ENCODE measurements around the gene PRAC1. TPM values are rescaled to one million over a fixed set of nuclear protein-coding genes. Genes with fewer than 3 reads are reported as not detected.
A peak's percentile ranks its signal among the peaks of the same experiment; 100 is the strongest.
"Not testable (repeated sequence)": the region's sequence is repeated elsewhere in the genome, so short reads cannot be mapped to it uniquely, and the experiment has no call there.

The PRAC1 gene
- total RNA-seq, 1 donor from 2014 or later, result not detected

GRCh38 chr17:48727415-48728175 lies 5.3 kb upstream of the PRAC1 start:
- no peak for DNase-seq (ENCODE audit: low spot score)
- ATAC-seq, result no peak

DNA sequence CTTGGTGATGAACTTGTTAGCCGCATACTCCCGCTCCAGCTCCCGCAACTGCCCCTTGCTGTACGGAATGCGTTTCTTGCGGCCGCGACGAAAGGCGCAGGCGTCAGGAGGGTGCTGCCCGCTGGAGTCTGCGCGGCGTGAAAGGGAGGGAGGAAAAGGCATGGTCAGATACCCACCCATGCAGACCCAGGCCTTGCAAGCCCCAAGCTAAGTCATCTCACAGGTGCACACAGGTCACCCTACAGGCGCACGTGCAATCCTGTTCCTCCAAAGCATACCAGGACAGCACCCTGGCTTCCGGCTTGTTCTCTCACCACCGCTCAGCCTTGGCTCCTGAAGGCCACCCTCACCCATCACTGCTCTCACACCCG lies 4.6 kb upstream of the PRAC1 start:
- ATAC-seq (no peak), DNase-seq (ENCODE audit: low spot score) (no peak)

GRCh38 chr17:48726114-48726915 lies 4.0 kb upstream of the PRAC1 start:
- DNase-seq (ENCODE audit: low spot score) (no peak), ATAC-seq (no peak)

- no peak for ATAC-seq
- no peak for DNase-seq (ENCODE audit: low spot score)
Observed at GRCh38 chr17:48725288-48726064, 3.2 kb upstream of the PRAC1 start.

GRCh38 chr17:48725004-48725287 lies 2.6 kb upstream of the PRAC1 start:
- no peak for DNase-seq (ENCODE audit: low spot score)
- no peak for ATAC-seq

GRCh38 chr17:48724251-48725003 lies 2.1 kb upstream of the PRAC1 start:
- peak; percentile 91 for ATAC-seq
- peak; percentile 78 for DNase-seq (ENCODE audit: low spot score)

DNA sequence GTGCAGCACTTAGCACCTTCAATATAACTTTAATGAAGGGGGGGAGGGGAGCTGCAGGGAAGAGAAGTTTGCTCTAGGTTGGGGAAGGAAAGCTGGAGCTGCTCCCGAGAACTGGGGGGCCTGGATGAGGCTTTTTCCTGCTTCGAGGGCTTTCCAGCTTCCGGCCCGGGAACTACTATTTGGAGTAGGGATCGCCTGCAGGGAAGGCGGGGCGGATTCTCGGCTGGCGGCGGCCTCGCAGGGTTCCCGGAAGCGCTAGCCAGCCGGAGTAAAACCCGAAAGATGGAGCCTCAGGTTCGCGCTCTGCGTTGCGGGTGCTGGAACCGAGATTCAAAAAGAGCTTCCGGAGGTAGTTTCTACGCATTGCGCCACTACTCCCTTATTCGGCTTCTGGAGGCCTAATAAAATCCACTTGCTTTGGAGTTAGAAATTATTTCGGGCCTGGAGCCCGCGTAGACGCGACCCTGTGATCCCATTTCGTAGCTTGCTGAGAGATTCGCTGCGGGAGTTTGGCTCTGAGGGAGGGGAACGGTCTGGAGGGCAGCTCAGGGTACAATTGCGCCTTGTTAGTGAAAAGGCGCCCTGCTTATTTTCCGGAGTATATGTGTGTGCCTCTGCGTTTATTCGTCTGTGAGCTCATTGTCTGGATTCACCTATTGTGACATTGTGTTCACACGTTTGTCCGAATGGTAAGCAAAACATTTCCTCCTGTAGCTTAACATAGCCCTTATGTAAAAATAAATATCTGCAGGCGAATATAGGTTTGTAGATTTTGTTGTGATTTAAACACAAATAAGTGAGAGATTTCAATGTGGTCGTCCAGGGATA lies 1.3 kb upstream of the PRAC1 start:
- ATAC-seq, result no peak
- DNase-seq (ENCODE audit: low spot score), result no peak

DNA sequence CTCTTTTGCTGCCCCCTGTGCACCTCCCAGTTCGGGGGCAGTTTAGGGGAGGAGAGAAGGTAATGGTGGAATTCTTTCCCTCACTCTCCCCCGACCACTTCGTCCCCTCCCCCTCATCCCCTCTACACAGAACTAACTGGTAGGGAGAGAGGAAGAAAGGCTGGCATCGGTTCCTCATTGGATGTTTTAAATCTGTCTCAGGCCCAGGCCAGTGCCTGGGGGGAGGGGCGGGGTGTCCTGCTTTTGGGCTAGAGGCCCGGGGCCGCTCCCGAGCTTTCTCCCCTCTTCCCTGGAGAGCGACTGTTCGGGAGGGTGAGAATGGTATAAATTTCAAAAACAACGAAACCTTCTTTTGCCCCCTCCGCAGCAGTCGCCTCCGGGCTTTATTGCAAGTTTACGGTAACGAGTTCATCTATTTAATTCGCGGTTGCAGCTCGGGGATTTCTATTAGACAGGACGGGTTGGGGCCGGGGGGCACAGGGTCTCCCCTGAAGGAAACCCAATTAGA lies 651 bp upstream of the PRAC1 start, which contains the start of gene PRAC2:
Gene PRAC2, plus strand, starts transcription at position 271 of the 508 bp plus-strand sequence. CDS start 1,226 bp downstream, outside the sequence.
- ATAC-seq (no peak), DNase-seq (ENCODE audit: low spot score) (no peak)

DNA sequence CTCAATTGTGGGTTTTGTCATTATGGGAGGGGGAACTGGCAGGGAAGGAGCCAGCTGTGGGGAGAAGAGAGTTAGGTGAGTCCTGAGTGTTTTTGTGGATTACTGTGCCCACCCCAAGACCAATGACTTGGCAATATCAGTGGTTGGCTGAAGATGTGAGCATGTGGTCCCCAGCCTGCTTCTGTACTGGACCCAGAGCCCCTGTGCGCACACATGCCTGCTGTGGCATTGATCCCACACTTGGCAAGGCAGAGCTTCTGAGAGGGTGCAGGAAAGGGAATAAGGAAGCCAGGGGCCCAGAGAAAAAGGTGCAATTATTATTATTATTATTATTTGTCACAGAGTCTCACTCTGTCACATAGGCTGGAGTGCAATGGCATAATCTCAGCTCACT lies 1.3 kb downstream of the PRAC1 start:
- DNase-seq (ENCODE audit: low spot score) (no peak), ATAC-seq (no peak)

DNA sequence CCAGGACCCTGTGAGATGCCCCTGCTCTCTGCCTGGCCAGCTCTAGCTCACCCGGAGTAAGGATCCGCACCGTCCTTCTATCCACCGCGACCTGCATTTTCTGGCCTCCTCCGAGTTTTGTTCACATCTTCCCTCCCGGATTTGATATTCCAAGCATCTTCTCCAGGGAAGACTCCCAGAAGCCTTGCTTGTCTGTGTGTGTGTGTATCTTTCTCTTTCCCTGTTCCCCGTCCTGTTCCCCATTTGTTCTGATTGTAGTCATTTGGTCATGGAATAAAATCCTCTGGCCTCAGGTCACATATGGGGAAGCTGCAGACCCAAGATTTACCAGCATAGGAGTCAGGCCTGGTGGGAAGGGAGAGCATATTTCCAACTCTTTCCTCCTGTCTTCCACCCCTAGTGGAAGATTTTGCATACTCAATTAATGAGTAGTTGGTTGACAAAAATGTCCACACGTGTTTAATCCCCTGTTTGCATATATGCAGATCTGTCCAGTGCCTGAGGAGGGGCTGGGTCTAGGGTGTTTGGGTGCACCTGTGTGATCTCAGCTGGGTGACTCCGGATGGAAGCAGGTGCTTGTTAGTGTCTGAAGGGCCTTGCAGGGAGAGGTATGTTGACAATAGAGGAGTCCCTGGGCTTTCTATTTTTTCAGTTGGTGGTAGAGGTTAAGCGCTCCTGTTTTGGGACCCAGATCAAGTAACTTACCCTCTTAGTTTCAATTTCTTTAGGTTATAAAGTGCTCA lies 1.9 kb downstream of the PRAC1 start:
- DNase-seq (ENCODE audit: low spot score) (no peak), ATAC-seq (no peak)

GRCh38 chr17:48719642-48720265 lies 2.6 kb downstream of the PRAC1 start:
- DNase-seq (ENCODE audit: low spot score), result no peak
- no peak for ATAC-seq

- DNase-seq (ENCODE audit: low spot score), result no peak
- ATAC-seq, result no peak
Observed at GRCh38 chr17:48718761-48719641, 3.3 kb downstream of the PRAC1 start.

DNA sequence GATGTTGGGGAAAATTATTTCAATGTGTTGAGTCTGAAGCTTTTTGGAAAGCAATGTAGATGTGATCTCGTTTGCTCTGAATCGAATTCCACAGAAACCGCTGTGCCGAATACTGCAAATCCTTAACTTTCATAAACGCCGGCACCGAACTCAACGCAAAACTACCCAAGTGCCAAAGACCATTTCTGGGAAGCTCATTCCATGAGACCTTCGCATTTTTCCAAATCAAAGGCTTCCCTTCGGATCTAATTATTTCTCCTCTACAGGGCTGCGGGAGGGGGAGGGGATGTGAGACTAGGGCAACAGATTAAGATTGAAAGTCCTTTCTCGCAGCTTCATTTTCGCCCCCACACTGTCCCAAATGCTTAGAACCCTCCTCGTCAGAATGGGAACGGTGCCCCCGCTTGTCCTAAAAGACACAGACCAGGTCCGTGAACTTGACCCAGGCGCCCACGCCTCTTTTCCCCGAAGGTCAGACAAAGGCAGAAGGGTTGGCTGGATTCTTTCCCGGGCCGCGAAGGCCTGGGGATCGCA lies 4.0 kb downstream of the PRAC1 start:
- DNase-seq (ENCODE audit: low spot score), result no peak
- no peak for ATAC-seq

DNA sequence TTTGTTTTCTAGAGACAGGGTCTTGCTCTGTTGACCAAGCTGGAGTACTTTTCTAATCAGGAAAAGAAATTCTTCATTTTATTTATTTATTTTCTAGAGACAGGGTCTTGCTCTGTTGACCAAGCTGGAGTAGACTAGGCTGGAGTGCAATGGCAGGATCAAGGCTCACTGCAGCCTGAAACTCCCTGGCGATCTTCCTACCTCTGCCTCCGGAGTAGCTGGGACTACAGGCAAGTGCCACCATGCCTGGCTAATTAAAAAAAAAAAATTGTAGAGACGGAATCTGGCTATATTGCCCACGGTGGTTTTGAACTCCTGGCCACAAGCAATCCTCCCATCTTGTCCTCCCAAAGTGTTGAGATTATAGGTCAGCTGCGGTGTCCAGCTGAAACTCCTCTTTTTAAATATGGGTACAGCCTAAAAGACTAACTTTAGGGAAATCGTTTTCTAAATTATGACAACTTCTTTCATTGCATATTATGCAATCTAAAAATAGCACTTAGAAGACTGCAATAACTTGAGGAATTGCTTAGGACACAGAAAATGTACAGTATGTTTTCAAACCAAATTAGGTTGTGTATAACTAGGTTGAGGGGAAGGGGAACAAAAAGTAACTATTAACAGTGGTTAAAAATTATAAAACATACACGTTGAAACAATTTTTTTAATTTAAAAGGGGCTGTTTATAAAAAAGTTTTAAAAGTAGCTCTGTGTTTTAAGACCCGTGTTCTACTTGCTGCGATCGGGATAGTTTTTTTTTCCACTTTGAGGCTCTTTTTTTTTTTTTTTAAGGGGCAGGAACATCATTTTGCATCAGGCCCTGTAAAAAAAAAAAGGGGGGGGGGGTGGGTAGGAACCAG lies 4.7 kb downstream of the PRAC1 start:
- ATAC-seq, result no peak
- no peak for DNase-seq (ENCODE audit: low spot score)

- ATAC-seq; DNase-seq (ENCODE audit: low spot score): not testable (repeated sequence)
Observed at GRCh38 chr17:48716549-48716948, 5.8 kb downstream of the PRAC1 start.

All from left lobe of liver (tissue), 2 donors.